Measurements from ENCODE around the gene ADAM17. TPM values are rescaled to one million over a fixed set of nuclear protein-coding genes. Genes with fewer than 3 reads are reported as not detected.

ADAM17 gene
- total RNA-seq, 1 donor from 2014 or later, result 13.1 TPM

DNA sequence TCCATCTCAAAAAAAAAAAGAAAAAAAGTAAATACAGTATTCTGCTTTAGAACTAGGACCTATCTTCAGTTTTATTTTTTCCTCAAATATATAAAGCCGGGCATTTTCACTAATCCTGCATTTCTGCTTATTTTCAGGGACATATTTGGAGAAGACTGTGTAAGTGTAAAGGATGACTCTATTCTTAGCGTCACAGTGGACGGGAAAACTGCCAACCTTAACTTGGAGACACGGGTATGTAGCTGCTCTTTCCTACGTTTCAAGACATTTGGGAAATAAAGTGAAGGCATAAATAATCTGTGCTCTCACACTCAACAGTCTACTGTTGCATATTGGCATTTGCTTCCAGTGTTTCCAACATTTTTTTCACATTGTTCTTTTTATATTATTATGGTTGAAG lies 84.4 kb downstream of the ADAM17 start:
- Histone ChIP-seq H3K27me3 (ENCODE audit: low read depth) (no peaks in the 10 kb centered on the region), H3K9me3 (replicated peaks) (no peaks in the 10 kb centered on the region), H3K27ac (replicated peaks) (no peak overlapping the region), H3K4me1 (peaks cover 29% of the 10 kb centered on the region), H3K36me3 (peaks cover 17% of the 10 kb centered on the region), H3K4me3 (no peak overlapping the region)
- no peak for DNase-seq
- TF ChIP-seq, protein P1, sequence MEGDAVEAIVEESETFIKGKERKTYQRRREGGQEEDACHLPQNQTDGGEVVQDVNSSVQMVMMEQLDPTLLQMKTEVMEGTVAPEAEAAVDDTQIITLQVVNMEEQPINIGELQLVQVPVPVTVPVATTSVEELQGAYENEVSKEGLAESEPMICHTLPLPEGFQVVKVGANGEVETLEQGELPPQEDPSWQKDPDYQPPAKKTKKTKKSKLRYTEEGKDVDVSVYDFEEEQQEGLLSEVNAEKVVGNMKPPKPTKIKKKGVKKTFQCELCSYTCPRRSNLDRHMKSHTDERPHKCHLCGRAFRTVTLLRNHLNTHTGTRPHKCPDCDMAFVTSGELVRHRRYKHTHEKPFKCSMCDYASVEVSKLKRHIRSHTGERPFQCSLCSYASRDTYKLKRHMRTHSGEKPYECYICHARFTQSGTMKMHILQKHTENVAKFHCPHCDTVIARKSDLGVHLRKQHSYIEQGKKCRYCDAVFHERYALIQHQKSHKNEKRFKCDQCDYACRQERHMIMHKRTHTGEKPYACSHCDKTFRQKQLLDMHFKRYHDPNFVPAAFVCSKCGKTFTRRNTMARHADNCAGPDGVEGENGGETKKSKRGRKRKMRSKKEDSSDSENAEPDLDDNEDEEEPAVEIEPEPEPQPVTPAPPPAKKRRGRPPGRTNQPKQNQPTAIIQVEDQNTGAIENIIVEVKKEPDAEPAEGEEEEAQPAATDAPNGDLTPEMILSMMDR (IDR thresholded peaks at IDR 0.05; ENCODE audit: borderline replicate concordance), result no peak
- intact Hi-C loops (cut with micrococcal nuclease), result no loop called here

DNA sequence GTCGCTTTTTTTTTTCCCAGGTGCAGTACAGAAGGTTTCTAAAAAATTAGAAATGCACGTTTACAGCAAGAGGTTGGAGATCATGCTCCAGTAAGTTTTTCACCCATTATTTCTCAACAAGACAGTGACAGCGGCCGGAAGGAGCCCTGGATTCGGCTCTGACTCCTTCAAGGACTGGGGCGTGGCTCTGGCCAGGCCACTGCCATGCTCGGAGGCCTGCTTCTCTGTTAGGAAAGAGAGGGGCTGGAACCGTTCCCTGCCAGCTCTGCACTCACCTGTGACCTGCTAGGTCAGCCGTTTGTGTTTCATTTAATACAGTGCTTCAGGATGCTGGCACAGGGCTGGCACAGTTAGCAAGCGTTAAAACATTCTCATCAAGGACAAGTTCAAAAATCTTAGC lies 87.9 kb downstream of the ADAM17 start:
- DNase-seq, result no peak
- Histone ChIP-seq H3K9me3 (replicated peaks) (no peaks in the 10 kb centered on the region), H3K27ac (replicated peaks) (no peak overlapping the region), H3K36me3 (peaks cover 23% of the 10 kb centered on the region), H3K27me3 (ENCODE audit: low read depth) (no peaks in the 10 kb centered on the region), H3K4me1 (no peaks in the 10 kb centered on the region), H3K4me3 (no peak overlapping the region)
- intact Hi-C loops (cut with micrococcal nuclease), result no loop called here
- TF ChIP-seq, protein P1 (IDR thresholded peaks at IDR 0.05; ENCODE audit: borderline replicate concordance), result no peak

DNA sequence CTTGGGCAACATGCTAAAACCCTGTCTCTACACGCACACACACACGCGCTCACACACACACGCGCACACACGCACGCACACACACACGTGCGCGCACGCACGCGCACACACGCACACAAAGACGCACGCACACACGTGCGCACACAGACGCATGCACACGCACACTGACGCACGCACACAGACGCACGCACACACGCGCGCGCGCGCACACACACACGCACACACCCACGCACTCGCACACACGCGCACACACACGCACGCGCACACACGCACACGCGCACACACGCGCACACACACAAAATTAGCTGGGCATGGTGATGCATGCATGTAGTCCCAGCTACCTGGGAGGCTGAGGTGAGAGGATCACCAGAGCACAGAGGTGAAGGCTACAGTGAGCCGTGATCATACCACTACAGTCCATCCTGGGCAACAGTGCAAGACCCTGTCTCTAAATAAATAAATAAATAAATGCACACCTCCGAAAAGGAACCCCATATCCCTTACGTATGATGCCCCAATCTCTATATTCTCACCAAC lies 89.4 kb downstream of the ADAM17 start:
- H3K27me3 ChIP-seq (ENCODE audit: low read depth), result no peaks in the 10 kb centered on the region
- H3K4me3 ChIP-seq, result no peak overlapping the region
- H3K9me3 ChIP-seq (replicated peaks), result no peaks in the 10 kb centered on the region
- H3K4me1 ChIP-seq, result no peaks in the 10 kb centered on the region
- H3K27ac ChIP-seq (replicated peaks), result no peak overlapping the region
- no peak for DNase-seq
- intact Hi-C loops (cut with micrococcal nuclease), result no loop called here
- peaks cover 22% of the 10 kb centered on the region for H3K36me3 ChIP-seq
- TF ChIP-seq, protein P1 (IDR thresholded peaks at IDR 0.05; ENCODE audit: borderline replicate concordance), result no peak

DNA sequence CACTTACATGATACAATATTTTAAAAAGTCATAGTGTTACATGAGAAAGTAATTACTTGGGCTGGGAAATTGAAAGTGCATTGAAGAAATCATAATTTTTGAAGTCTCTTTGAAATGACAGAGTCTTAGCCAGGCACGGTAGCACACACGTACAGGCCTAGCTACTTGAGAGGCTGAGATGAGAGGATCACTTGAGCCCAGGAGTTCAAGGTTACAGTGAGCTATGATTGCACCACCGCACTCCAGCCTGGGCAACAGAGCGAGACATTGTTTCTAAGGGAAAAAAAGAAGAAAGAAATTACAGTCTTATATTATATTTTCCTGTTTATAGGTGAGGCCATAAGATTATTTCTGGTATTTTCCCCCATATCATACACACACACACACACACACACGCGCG lies 90.5 kb downstream of the ADAM17 start:
- no peaks in the 10 kb centered on the region for H3K9me3 ChIP-seq (replicated peaks)
- H3K27me3 ChIP-seq (ENCODE audit: low read depth), result no peaks in the 10 kb centered on the region
- no peak for DNase-seq
- no peak overlapping the region for H3K4me3 ChIP-seq
- no peak overlapping the region for H3K27ac ChIP-seq (replicated peaks)
- H3K4me1 ChIP-seq, result no peaks in the 10 kb centered on the region
- intact Hi-C loops (cut with micrococcal nuclease), result no loop called here
- TF ChIP-seq, protein P1 (IDR thresholded peaks at IDR 0.05; ENCODE audit: borderline replicate concordance), result no peak
- H3K36me3 ChIP-seq, result peaks cover 30% of the 10 kb centered on the region

DNA sequence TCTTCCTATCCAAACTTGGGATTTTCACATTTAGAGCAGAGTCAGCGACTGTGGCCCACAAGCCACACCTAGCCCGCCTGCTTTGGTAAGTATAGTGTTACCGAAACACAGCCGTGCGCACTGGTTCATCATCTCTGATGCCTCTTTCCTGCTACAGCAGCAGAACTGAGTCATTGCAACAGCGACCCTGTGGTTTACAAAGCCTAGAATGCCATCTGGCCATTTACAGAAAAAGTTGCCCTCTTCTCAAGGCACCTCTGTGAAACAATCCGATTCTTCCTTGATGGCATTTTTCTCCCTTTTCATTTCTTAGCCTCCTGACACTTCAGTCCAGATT lies 92.0 kb downstream of the ADAM17 start:
- peaks cover 44% of the 10 kb centered on the region for H3K36me3 ChIP-seq
- no peaks in the 10 kb centered on the region for H3K4me1 ChIP-seq
- no peaks in the 10 kb centered on the region for H3K27me3 ChIP-seq (ENCODE audit: low read depth)
- TF ChIP-seq, protein P1 (IDR thresholded peaks at IDR 0.05; ENCODE audit: borderline replicate concordance), result no peak
- intact Hi-C loops (cut with micrococcal nuclease), result no loop called here
- no peak overlapping the region for H3K4me3 ChIP-seq
- no peak overlapping the region for H3K27ac ChIP-seq (replicated peaks)
- DNase-seq, result no peak
- no peaks in the 10 kb centered on the region for H3K9me3 ChIP-seq (replicated peaks)
